Measurements from ENCODE around the gene RNASEL. TPM values are rescaled to one million over a fixed set of nuclear protein-coding genes. Genes with fewer than 3 reads are reported as not detected.

RNASEL gene
- polyA plus RNA-seq, 1 of the 3 experiments (the other 2 are of a cell fraction) = not detected

GRCh38 chr1:182589931-182590330, 875 bp upstream of the RNASEL start:
- Histone ChIP-seq H3K4me1 (ENCODE audit: control insufficient read depth in 1 of 2, insufficient read depth in 2 of 2, low read depth in 1 of 2, low read length in 1 of 2) (peaks cover 0 to 2% of the 10 kb centered on the region in 2 experiments; a peak in 3 of 4 replicates), H3K9me3 (no peaks in the 10 kb centered on the region), H2AFZ (ENCODE audit: low read depth) (no peak overlapping the region), H3K27ac (ENCODE audit: low read depth in 2 of 2, low read length in 1 of 2) (no peak overlapping the region), H3K79me2 (ENCODE audit: insufficient read depth) (no peaks in the 10 kb centered on the region), H3K9ac (no peak overlapping the region), H3K4me3 (ENCODE audit: low read depth in 2 of 2, low read length in 1 of 2) (no peak overlapping the region), H3F3A (replicated peaks; ENCODE audit: insufficient read depth) (peaks cover 4% of the 10 kb centered on the region), H3K36me3 (replicated peaks in 1 of 2; ENCODE audit: control insufficient read depth in 1 of 2, insufficient read depth in 2 of 2, low read length in 1 of 2) (no peaks in the 10 kb centered on the region), H4K20me1 (ENCODE audit: insufficient read depth) (no peaks in the 10 kb centered on the region), H3K4me2 (no peak overlapping the region), H3K9me2 (no peaks in the 10 kb centered on the region), H3K27me3 (ENCODE audit: insufficient read depth) (no peaks in the 10 kb centered on the region)
- TF ChIP-seq ELF1 (IDR thresholded peaks at IDR 0.05) = no peak
- no peak for TF ChIP-seq RFX5 (IDR thresholded peaks at IDR 0.05; ENCODE audit: low read length)
- no peak for TF ChIP-seq TEAD4 (IDR thresholded peaks at IDR 0.05; ENCODE audit: borderline replicate concordance, insufficient read depth)
- no peak for TF ChIP-seq FOSL2 (IDR thresholded peaks at IDR 0.05; ENCODE audit: borderline replicate concordance, low read depth)
- no peak for TF ChIP-seq SIN3A (IDR thresholded peaks at IDR 0.05; ENCODE audit: borderline replicate concordance, low read depth, low read length)
- TF ChIP-seq USF1 (IDR thresholded peaks at IDR 0.05; ENCODE audit: borderline replicate concordance, low read depth) = no peak
- ChIA-PET CTCF (interaction anchor here (1.2 to 4.6 kb wide), 3 partner anchors 10 to 509 kb away, joined by 3 to 40 read pairs (median 19); no protein-coding TSS in a partner anchor), POLR2A (no interaction called here)
- 42% methylated on average over 5 of the region's 5 CpGs for WGBS (ENCODE audit: low lambda C conversion rate)
- no peak for DNase-seq

- H3K9me3 ChIP-seq = no peaks in the 10 kb centered on the region
- no peaks in the 10 kb centered on the region; the same call in 1 of the 2 replicates for H3K27me3 ChIP-seq (ENCODE audit: insufficient read depth)
- H2AFZ ChIP-seq (ENCODE audit: low read depth) = no peak overlapping the region
- no peak overlapping the region for H3K4me2 ChIP-seq
- H3F3A ChIP-seq (replicated peaks; ENCODE audit: insufficient read depth) = peaks cover 3% of the 10 kb centered on the region
- 82% methylated on average over 3 of the region's 3 CpGs for whole genome bisulfite sequencing (ENCODE audit: low lambda C conversion rate)
- H3K9me2 ChIP-seq = no peaks in the 10 kb centered on the region
- H3K9ac ChIP-seq = no peak overlapping the region
- no peaks in the 10 kb centered on the region; a peak in 2 of 4 replicates for H3K4me1 ChIP-seq (ENCODE audit: control insufficient read depth in 1 of 2, insufficient read depth in 2 of 2, low read depth in 1 of 2, low read length in 1 of 2)
- ChIA-PET CTCF (interaction anchor here (4.2 to 4.6 kb wide), 2 partner anchors 11 to 195 kb away, joined by 19 to 40 read pairs; no protein-coding TSS in a partner anchor), POLR2A (no interaction called here)
- H4K20me1 ChIP-seq (ENCODE audit: insufficient read depth) = no peaks in the 10 kb centered on the region
- H3K4me3 ChIP-seq (ENCODE audit: low read depth in 2 of 2, low read length in 1 of 2) = no peak overlapping the region
- H3K27ac ChIP-seq (ENCODE audit: low read depth in 2 of 2, low read length in 1 of 2) = no peak overlapping the region
- H3K36me3 ChIP-seq (replicated peaks in 1 of 2; ENCODE audit: control insufficient read depth in 1 of 2, insufficient read depth in 2 of 2, low read length in 1 of 2) = no peaks in the 10 kb centered on the region
- no peaks in the 10 kb centered on the region for H3K79me2 ChIP-seq (ENCODE audit: insufficient read depth)
- DNase-seq = no peak
- TF ChIP-seq YY1 (IDR thresholded peaks at IDR 0.05; ENCODE audit: low read depth) = no peak
- no peak for TF ChIP-seq TAF1 (IDR thresholded peaks at IDR 0.05; ENCODE audit: borderline replicate concordance, low read depth, low read length)
- TF ChIP-seq IRF3 (IDR thresholded peaks at IDR 0.05; ENCODE audit: low read depth, low read length) = no peak
- TF ChIP-seq GATA2 (CRISPR knock-in tag; IDR thresholded peaks at IDR 0.05) = no peak
- TF ChIP-seq GABPA (IDR thresholded peaks at IDR 0.05; ENCODE audit: low read depth) = no peak
- no peak for TF ChIP-seq RCOR1 (IDR thresholded peaks at IDR 0.05; ENCODE audit: low read length)
- no peak for TF ChIP-seq CTCF (IDR thresholded peaks at IDR 0.05)
- TF ChIP-seq SMC3 (IDR thresholded peaks at IDR 0.05; ENCODE audit: low read depth, low read length) = no peak
- no peak for TF ChIP-seq NRF1 (IDR thresholded peaks at IDR 0.05; ENCODE audit: low read depth, low read length)
- no peak for TF ChIP-seq MXI1 (IDR thresholded peaks at IDR 0.05; ENCODE audit: low read depth, low read length)
- no peak for TF ChIP-seq MAX (IDR thresholded peaks at IDR 0.05; ENCODE audit: low read depth)
- TF ChIP-seq REST (IDR thresholded peaks at IDR 0.05; ENCODE audit: low read depth, low read length) = no peak
- no peak for TF ChIP-seq RAD21 (IDR thresholded peaks at IDR 0.05; ENCODE audit: low read length)
- TF ChIP-seq EZH2phosphoT487 (IDR thresholded peaks at IDR 0.05; ENCODE audit: borderline replicate concordance, low read depth) = no peak
- TF ChIP-seq SIN3A (IDR thresholded peaks at IDR 0.05; ENCODE audit: borderline replicate concordance, low read depth, low read length) = no peak
Observed at GRCh38 chr1:182589520-182589919, 464 bp upstream of the RNASEL start.
